Epithelial cell of umbilical artery (primary cell): ENCODE results near the gene FZD1. TPM values are rescaled to one million over a fixed set of nuclear protein-coding genes. Genes with fewer than 3 reads are reported as not detected.

Source experiments
- total RNA-seq: library from RNA; depleted of rRNA; stranded (reverse); fragments of >200 nt; gene quantifications from 2 replicates; pipeline ENCODE4 v1.2.3, GENCODE V29; 2014

The FZD1 gene
- 0.97 and 2.4 TPM in 2 replicates for total RNA-seq

GRCh38 chr7:91264046-91264923 lies at the start of gene FZD1:
Gene FZD1, plus strand, starts transcription at chr7:91264433. Its CDS starts 448 bp downstream, at chr7:91264881.

